ENCODE data around the gene CATSPERZ.

Gene CATSPERZ, protein sequence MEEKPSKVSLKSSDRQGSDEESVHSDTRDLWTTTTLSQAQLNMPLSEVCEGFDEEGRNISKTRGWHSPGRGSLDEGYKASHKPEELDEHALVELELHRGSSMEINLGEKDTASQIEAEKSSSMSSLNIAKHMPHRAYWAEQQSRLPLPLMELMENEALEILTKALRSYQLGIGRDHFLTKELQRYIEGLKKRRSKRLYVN

DNA sequence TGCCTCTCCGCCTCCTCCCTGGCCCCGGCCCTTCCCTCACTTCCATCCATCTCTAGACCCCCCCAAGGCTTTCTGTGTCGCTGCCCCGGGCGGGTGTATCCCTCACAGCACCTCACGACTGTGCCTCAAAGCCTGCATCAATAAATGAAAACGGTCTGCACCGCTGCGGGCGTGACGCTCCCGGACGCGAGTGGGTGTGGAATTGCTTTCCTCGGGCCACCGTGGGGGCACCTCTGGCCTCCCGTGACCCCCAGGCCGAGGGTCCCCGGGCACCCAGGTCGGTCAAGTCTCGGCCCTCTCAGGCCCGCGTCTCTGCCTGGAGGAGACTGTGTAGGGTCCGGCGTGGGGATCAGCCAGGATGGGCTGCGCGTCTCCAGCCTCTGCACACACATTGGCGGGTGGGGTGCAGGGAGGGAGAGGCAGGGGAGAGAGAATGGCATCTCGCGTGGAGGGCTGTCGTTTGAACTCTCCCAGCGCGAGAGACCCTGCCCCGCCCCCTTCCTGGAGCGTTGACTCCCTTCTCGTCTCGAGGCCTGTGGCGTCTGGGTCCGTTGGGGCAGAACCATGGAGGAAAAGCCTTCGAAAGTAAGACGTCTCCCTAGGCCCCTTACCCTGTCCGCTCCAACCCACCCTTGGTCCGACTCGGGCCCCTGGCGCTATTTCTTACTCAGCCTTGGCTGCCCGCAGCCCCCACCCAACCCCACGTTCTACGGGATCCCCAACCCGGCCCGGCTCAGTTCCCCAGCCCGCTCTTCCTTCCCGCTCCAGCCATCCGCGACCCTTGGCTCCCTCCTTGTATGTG is at the start of gene CATSPERZ:
Gene CATSPERZ, plus strand, starts transcription at position 512 of the 802 bp plus-strand sequence. Its CDS starts 53 bp downstream, at position 565.
- TF ChIP-seq POLR2A (IDR thresholded peaks at IDR 0.05; ENCODE audit: low read length): no peak
- TF ChIP-seq GATA1 (IDR thresholded peaks at IDR 0.05; ENCODE audit: low read depth, low read length): no peak
- DNase-seq: no peak

DNA sequence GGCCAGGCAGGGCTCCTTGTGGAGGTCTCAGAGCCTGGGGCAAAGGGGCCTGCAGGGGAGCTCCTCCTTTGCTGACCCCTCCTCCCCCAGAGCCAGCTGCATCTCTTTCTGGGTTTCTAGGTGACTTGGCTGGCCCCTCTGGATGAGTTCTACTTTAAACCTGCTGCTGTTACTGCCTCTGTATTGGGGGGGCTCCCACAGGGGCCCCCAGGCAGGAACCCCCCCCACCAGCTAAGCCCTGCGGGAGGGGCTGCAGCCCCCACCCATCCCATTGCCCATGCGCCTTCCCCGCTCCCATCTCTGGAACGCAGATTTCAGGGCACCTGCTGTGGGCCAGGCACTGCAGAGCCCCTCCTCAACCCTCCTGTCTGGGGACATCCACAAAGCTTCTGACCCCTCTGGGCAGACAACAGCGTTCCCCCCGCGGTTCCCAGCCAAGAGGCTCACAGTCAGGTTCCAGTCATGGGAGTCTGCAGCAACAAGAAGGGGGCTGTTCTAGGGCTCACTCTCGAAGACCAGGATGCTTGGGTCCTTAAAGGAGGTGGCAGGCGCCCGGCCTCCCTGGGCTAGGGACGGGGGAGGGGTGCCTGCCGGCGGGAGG is 49.6 kb upstream of the CATSPERZ start:
- TF ChIP-seq GATA1 (IDR thresholded peaks at IDR 0.05; ENCODE audit: low read depth, low read length) (no peak), POLR2A (IDR thresholded peaks at IDR 0.05; ENCODE audit: low read length) (no peak)
- peak in 1 of 2 experiments; percentile 73 for DNase-seq

DNA sequence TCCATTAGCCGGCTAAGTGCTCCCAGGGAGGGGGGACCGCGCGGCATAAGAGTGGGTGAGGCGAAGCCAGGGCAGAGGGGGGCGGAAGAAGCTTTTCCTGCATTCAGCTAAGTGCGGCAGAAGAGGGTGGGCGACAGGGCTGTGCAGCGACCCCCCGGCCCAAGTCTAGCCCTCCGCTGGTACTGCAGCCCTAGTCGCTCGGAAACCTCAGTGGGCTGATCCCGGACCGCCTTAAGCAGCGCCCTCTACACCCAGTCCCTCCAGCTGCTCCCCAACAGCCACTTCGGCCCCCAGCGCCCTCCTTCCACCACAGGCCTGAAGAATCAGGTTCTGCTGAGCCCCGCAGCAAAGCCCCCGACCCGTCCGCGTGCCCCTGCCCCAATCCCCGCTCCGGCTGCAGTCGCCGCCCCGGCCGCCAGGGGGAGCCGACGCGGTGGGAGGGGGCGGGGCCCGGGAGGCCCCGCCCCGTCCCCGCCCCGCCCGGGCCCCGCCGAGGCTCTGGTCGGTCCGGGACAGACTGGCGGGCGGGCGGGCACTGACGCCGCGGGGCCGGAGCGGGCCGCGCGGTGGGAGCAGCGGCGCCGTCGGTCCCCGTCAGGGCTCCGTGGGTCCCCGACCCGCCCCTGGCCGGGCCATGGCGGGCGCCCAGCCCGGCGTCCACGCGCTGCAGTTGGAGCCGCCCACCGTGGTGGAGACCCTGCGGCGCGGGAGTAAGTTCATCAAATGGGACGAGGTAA is 49.0 kb upstream of the CATSPERZ start, which contains the start of gene PLCB3:
Gene PLCB3, plus strand, starts transcription at position 515 of the 737 bp plus-strand sequence. Its CDS starts 120 bp downstream, at position 635.
- DNase-seq: peak; percentile 72 to 85
- TF ChIP-seq GATA1 (IDR thresholded peaks at IDR 0.05; ENCODE audit: low read depth, low read length) (no peak), POLR2A (IDR thresholded peaks at IDR 0.05; ENCODE audit: low read length) (peak; percentile 53)

DNA sequence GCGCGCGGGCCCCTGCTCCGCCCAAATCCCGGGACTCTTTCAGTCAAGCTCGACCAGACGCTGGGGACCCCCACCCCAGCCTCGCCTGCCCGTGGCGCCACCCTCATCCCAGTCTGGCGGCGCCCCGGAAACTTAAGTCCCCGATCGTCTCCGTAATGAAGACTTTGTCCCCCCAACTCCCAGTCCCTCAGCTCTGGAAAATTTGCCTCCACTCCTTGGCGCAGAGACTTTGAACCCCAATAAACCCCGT is 48.5 kb upstream of the CATSPERZ start:
- no peak for DNase-seq

DNA sequence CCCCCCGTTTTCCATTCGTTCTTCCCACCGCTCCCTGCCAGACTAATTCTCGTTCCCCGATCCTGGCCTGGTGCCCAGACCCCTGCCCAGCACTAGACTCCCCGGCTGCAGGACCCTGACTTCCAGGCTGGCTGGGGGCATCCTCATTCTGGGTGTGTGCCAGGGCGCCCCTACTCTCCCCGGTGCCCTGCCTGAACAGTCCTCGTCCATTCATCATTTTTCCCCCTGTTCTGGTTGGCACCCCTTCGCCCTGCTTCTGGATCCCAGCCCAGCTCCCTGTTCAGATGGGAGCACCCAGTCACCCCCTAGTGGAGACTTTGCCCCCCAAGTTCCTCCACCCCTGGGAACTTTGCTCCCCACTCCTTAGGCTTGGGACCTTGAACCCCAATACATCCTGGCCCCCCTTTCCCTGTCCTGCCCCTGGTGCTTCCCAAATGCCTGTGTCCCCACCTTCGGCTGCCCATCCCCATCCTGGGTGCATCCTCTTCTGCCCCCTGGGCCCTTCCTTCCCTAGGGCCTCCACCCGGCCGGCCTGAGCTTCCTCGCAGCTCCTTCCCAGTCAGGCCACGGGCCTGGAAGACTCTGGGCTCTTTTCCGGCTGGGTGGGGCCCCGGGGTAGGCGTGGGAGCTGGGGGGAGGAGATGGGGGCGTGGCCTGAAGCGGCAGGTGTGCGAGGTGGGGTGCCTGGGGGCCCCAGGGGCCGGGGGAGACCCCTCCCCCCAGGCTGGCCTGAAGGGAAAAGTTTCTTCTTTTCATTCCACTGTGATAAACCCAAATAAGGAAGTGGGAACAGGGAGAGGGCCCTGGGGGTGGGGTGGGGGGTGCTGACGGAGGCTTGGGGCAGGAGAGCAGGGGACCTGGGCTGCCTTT is 47.9 kb upstream of the CATSPERZ start:
- TF ChIP-seq POLR2A (IDR thresholded peaks at IDR 0.05; ENCODE audit: low read length) (no peak), GATA1 (IDR thresholded peaks at IDR 0.05; ENCODE audit: low read depth, low read length) (no peak)
- DNase-seq: peak; percentile 46 to 70

More for the DNA sequence above, 48.5 kb upstream of the CATSPERZ start:
- TF ChIP-seq GATA1 (IDR thresholded peaks at IDR 0.05; ENCODE audit: low read depth, low read length) (no peak), POLR2A (IDR thresholded peaks at IDR 0.05; ENCODE audit: low read length) (peak; percentile 15)

DNA sequence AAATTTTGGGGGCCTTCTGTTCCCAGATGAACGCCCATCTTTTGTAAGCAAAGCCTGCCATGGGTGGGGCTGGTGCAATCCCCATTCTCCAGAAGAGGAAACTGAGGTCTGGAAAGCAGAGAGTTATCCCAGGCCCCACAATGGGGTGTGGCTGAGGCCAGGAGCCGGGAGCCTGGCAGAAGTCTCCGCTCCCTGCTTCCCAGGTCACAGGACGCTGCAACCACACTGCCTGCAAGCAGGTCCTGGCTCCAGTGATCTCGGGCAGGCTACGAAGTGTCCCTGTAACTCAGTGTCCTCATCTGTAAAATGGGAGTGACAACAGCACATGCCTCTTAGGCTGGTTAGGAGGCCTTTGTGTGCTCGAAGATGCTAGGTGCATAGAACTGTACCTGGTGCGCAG is 47.1 kb upstream of the CATSPERZ start:
- TF ChIP-seq GATA1 (IDR thresholded peaks at IDR 0.05; ENCODE audit: low read depth, low read length) (no peak), POLR2A (IDR thresholded peaks at IDR 0.05; ENCODE audit: low read length) (no peak)
- DNase-seq: no peak

DNA sequence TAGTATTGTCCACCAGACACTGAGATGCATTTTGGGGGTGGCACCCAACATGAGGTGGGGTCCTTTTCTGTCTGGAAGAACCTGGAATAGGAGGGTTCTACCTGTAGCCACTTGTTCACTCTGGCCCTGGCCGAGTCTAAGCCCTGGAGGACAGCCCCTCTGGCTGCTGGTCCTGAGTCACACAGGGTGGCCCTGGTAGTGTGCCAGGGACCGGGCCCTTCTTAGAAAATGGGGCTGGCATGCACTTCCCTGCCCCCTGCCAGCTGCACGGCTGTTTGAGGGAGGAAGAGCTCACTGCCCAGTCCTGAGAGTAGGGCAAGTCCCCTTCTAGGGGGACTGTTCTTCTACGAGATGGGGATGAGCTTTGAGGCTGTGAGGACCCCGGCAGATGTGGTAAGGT is 46.7 kb upstream of the CATSPERZ start:
- TF ChIP-seq POLR2A (IDR thresholded peaks at IDR 0.05; ENCODE audit: low read length) (no peak), GATA1 (IDR thresholded peaks at IDR 0.05; ENCODE audit: low read depth, low read length) (no peak)
- DNase-seq: no peak

DNA sequence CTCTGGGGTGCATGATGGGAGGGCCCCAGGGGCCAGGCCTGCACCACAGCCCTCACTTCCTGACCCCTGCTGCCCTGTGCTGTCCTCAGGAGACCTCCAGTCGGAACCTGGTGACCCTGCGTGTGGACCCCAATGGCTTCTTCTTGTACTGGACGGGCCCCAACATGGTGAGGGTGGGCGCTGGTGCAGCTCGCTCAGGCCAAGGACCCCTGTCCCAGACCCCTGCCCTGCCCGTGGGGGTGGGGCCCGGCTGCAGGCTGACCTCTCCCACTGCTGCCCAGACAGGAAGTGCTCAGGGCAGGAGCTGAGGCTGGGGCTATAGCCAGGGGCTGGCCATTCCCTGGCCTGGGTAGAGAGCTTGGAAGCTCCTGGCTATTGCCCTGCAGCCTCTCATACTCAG is 45.8 kb upstream of the CATSPERZ start:
- DNase-seq: no peak
- TF ChIP-seq GATA1 (IDR thresholded peaks at IDR 0.05; ENCODE audit: low read depth, low read length) (no peak), POLR2A (IDR thresholded peaks at IDR 0.05; ENCODE audit: low read length) (no peak)

DNA sequence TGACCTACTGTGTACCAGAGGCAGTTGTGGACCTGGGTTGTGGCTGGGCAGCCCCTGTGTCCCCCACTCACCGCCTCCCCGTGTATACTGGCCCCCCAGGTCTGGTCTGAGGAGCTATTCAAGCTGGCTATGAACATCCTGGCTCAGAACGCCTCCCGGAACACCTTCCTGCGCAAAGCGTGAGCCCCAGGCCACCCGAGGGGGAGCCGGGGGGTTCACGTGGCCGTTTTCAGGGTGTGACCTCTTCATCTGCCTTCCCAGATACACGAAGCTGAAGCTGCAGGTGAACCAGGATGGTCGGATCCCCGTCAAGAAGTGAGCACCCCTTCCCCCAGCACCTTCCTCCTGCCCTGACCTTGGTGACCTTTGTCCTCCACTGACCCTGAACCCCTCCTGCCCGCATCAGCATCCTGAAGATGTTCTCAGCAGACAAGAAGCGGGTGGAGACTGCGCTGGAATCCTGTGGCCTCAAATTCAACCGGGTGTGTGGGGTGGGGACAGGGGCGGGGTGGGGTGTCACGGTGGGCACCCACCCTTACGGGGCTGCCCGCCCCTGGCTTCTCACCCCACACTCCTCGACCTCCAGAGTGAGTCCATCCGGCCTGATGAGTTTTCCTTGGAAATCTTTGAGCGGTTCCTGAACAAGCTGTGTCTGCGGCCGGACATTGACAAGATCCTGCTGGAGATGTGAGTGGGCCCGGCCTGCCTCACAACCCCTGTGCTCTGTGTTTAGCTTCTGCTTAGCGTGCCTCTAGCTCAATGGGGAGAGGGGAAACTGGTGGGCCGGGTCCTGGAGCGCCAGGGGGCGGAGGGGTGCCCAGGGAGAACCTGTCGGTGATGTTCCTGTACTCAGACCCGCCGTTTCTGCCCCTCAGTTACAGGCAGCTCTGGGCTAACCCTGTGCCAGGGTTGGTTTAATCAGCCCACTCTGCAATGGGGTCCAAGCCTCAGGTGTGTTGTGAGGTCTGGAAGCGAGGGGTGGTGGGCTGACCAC is 44.7 kb upstream of the CATSPERZ start:
- no peak for DNase-seq
- TF ChIP-seq GATA1 (IDR thresholded peaks at IDR 0.05; ENCODE audit: low read depth, low read length) (no peak), POLR2A (IDR thresholded peaks at IDR 0.05; ENCODE audit: low read length) (no peak)

DNA sequence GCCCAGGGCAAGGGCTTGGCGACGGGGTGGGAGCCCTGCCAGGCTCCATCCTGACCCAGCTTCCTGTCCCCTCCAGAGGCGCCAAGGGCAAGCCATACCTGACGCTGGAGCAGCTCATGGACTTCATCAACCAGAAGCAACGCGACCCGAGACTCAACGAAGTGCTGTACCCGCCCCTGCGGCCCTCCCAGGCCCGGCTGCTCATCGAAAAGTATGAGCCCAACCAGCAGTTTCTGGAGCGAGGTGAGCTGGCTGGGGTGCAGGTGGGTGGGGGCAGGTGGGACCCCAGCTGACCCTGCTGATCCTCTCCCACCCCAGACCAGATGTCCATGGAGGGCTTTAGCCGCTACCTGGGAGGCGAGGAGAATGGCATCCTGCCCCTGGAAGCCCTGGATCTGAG is 43.9 kb upstream of the CATSPERZ start:
- TF ChIP-seq GATA1 (IDR thresholded peaks at IDR 0.05; ENCODE audit: low read depth, low read length) (no peak), POLR2A (IDR thresholded peaks at IDR 0.05; ENCODE audit: low read length) (no peak)
- DNase-seq: no peak

DNA sequence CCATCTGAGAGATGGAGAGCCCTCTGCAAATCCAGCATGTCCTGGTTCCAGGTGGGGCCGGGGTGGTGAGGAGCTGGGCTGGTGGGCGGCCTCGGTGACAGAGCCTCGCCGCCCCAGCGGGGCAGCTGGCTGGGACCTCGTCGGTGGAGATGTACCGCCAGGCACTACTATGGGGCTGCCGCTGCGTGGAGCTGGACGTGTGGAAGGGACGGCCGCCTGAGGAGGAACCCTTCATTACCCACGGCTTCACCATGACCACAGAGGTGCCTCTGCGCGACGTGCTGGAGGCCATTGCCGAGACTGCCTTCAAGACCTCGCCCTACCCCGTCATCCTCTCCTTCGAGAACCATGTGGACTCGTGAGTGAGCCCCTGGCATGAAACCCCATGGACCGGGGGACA is 41.8 kb upstream of the CATSPERZ start:
- no peak for TF ChIP-seq POLR2A (IDR thresholded peaks at IDR 0.05; ENCODE audit: low read length)
- no peak for DNase-seq

DNA sequence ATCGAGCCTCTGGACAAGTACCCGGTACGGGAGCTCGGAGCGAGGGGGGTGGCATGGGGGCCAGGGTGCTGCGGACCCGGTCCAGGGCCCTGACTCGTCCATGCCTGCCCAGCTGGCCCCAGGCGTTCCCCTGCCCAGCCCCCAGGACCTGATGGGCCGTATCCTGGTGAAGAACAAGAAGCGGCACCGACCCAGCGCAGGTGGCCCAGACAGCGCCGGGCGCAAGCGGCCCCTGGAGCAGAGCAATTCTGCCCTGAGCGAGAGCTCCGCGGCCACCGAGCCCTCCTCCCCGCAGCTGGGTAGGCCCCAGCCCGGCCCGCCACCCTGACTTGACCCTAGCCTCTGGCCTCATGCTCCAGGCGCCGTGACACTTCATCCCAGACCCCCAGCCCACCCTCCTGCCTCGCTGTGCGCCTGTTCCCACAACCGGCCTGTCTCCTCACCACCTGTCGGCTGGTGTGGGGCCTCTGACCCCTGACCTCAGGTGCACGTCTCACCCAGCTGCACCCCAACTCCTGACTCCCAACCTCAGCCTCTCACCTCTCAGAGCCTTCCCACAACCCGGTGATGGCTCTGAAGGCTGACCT is 41.1 kb upstream of the CATSPERZ start:
- no peak for DNase-seq
- no peak for TF ChIP-seq GATA1 (IDR thresholded peaks at IDR 0.05; ENCODE audit: low read depth, low read length)
- no peak for TF ChIP-seq POLR2A (IDR thresholded peaks at IDR 0.05; ENCODE audit: low read length)
